ENCODE results near the gene CELSR1.

Gene CELSR1

DNA sequence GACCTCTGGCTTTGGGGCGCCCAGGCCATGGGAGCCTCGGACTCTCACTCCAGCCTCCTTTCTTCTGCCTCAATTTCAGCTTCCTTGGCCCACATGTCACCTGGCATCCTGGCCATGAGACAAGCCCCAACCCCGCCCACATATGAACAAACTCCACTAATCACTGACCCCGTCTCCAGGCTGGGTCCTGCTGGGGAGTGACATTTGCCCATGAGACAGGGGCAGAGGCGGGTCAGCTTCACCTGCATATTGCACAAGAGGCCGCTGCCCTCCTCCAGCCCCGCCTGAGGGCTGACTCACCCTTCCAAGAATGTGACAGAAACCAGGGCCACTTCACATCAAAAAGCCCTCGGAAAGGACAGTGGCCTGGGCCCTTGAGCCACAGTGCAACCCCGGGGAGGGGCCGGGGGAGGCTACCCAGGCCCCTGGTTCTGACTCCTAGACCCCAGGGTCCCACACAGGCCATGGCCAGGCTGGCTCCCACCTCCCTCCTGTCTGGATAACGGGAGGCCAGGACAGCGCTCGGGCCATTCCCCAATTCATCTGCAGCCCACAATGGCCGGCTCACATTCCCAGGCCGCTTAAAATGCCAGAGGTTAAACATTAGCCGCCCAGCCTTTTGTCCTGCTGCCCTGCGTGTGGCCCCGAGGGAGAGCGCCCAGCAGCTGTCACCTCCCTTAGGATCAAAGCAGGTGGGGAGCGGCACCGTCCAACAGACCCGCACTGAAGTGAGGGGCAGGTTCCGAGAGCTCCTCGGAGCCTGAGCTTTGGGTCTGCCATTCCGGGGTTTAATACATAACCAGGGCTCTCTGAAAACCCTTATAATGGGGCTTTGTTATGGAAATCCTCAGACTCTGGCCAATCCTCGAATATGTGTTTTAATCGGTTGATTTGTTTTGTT lies 159.6 kb downstream of the CELSR1 start (continued):
- TF ChIP-seq ZC3H10 (CRISPR knock-in tag; IDR thresholded peaks at IDR 0.05) (no peak), ZNF8 (CRISPR knock-in tag; IDR thresholded peaks at IDR 0.05) (no peak), ZFP3 (CRISPR knock-in tag; IDR thresholded peaks at IDR 0.05) (no peak), ZNF565 (CRISPR knock-in tag; conservative IDR thresholded peaks at IDR 0.05; ENCODE audit: low read depth) (no peak), ZFP30 (CRISPR knock-in tag; IDR thresholded peaks at IDR 0.05) (no peak), CSDC2 (CRISPR knock-in tag; IDR thresholded peaks at IDR 0.05) (no peak)

DNA sequence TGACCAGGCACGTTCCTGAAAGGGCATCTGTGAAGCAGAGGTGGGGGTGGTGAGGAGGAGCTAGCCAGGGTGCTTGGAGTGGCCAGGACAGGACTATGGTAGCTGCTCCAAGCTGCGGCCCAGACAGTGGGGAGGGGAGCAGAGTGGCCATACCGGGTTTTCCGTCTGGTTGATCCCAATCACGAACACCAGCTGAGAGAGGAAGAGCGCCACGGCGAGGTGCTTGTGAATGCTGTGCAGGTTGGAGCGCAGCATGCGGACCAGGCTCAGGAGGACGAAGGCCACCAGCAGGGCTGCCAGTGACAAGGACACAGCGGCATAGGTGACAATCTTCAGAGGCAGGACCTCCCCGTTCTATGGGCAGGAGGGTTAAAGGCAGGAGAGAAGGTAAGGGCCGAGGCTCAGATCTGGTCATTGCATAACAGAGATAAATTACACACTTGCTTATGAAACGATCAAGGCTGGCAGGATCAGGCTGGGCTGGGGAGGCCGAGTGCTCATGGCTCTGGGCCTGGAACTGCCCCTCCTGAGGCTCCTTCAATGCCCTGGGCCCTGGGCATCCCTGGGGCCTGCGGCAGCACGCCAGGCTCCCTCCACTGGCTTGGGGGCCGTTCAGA lies 160.4 kb downstream of the CELSR1 start:
- no peak for ATAC-seq
- TF ChIP-seq, protein P1, sequence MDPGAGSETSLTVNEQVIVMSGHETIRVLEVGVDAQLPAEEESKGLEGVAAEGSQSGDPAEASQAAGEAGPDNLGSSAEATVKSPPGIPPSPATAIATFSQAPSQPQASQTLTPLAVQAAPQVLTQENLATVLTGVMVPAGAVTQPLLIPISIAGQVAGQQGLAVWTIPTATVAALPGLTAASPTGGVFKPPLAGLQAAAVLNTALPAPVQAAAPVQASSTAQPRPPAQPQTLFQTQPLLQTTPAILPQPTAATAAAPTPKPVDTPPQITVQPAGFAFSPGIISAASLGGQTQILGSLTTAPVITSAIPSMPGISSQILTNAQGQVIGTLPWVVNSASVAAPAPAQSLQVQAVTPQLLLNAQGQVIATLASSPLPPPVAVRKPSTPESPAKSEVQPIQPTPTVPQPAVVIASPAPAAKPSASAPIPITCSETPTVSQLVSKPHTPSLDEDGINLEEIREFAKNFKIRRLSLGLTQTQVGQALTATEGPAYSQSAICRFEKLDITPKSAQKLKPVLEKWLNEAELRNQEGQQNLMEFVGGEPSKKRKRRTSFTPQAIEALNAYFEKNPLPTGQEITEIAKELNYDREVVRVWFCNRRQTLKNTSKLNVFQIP (CRISPR knock-in tag; IDR thresholded peaks at IDR 0.05; ENCODE audit: borderline replicate concordance, low read depth) = no peak
- TF ChIP-seq ZNF565 (CRISPR knock-in tag; conservative IDR thresholded peaks at IDR 0.05; ENCODE audit: low read depth) = no peak

- TF ChIP-seq PPARA (CRISPR knock-in tag; IDR thresholded peaks at IDR 0.05; ENCODE audit: borderline replicate concordance) (no peak), ZNF70 (CRISPR knock-in tag; IDR thresholded peaks at IDR 0.05) (no peak), TOX (CRISPR knock-in tag; IDR thresholded peaks at IDR 0.05; ENCODE audit: borderline replicate concordance) (no peak), ZC3H10 (CRISPR knock-in tag; IDR thresholded peaks at IDR 0.05) (no peak), GLIS3 (CRISPR knock-in tag; IDR thresholded peaks at IDR 0.05) (no peak), RARB (CRISPR knock-in tag; IDR thresholded peaks at IDR 0.05) (no peak), ZFP30 (CRISPR knock-in tag; IDR thresholded peaks at IDR 0.05) (no peak), SNAI2 (CRISPR knock-in tag; IDR thresholded peaks at IDR 0.05) (no peak), TCF4 (CRISPR knock-in tag; IDR thresholded peaks at IDR 0.05; ENCODE audit: borderline replicate concordance) (no peak), ISL1 (CRISPR knock-in tag; IDR thresholded peaks at IDR 0.05) (no peak), BACH2 (CRISPR knock-in tag; IDR thresholded peaks at IDR 0.05; ENCODE audit: borderline replicate concordance) (no peak), ARNTL (CRISPR knock-in tag; IDR thresholded peaks at IDR 0.05; ENCODE audit: borderline replicate concordance, low read depth) (no peak), CSRNP3 (CRISPR knock-in tag; IDR thresholded peaks at IDR 0.05) (no peak), ZNF565 (CRISPR knock-in tag; conservative IDR thresholded peaks at IDR 0.05; ENCODE audit: low read depth) (no peak)
- TF ChIP-seq, protein P2, sequence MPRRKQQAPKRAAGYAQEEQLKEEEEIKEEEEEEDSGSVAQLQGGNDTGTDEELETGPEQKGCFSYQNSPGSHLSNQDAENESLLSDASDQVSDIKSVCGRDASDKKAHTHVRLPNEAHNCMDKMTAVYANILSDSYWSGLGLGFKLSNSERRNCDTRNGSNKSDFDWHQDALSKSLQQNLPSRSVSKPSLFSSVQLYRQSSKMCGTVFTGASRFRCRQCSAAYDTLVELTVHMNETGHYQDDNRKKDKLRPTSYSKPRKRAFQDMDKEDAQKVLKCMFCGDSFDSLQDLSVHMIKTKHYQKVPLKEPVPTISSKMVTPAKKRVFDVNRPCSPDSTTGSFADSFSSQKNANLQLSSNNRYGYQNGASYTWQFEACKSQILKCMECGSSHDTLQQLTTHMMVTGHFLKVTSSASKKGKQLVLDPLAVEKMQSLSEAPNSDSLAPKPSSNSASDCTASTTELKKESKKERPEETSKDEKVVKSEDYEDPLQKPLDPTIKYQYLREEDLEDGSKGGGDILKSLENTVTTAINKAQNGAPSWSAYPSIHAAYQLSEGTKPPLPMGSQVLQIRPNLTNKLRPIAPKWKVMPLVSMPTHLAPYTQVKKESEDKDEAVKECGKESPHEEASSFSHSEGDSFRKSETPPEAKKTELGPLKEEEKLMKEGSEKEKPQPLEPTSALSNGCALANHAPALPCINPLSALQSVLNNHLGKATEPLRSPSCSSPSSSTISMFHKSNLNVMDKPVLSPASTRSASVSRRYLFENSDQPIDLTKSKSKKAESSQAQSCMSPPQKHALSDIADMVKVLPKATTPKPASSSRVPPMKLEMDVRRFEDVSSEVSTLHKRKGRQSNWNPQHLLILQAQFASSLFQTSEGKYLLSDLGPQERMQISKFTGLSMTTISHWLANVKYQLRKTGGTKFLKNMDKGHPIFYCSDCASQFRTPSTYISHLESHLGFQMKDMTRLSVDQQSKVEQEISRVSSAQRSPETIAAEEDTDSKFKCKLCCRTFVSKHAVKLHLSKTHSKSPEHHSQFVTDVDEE (CRISPR knock-in tag; IDR thresholded peaks at IDR 0.05) = no peak
- no peak for ATAC-seq
These were observed 161.3 kb downstream of the CELSR1 start for GRCh38 chr22:46376111-46376510.

- ATAC-seq = no peak
- TF ChIP-seq ZNF70 (CRISPR knock-in tag; IDR thresholded peaks at IDR 0.05) (no peak), ISL1 (CRISPR knock-in tag; IDR thresholded peaks at IDR 0.05) (no peak), ZFP3 (CRISPR knock-in tag; IDR thresholded peaks at IDR 0.05) (no peak), CSRNP3 (CRISPR knock-in tag; IDR thresholded peaks at IDR 0.05) (no peak), ZNF565 (CRISPR knock-in tag; conservative IDR thresholded peaks at IDR 0.05; ENCODE audit: low read depth) (no peak), SNAI2 (CRISPR knock-in tag; IDR thresholded peaks at IDR 0.05) (no peak), RARB (CRISPR knock-in tag; IDR thresholded peaks at IDR 0.05) (no peak), TOX (CRISPR knock-in tag; IDR thresholded peaks at IDR 0.05; ENCODE audit: borderline replicate concordance) (no peak), ESRRG (CRISPR knock-in tag; IDR thresholded peaks at IDR 0.05) (no peak), OSR1 (CRISPR knock-in tag; IDR thresholded peaks at IDR 0.05) (no peak), TCF4 (CRISPR knock-in tag; IDR thresholded peaks at IDR 0.05; ENCODE audit: borderline replicate concordance) (no peak)
- TF ChIP-seq, protein P2 (CRISPR knock-in tag; IDR thresholded peaks at IDR 0.05) = no peak
These were observed 162.6 kb downstream of the CELSR1 start for GRCh38 chr22:46374663-46375474.
